GM12873 (cell line): ENCODE results near the gene DISP3.

Source experiments
- CTCF ChIP-seq: IDR thresholded peaks from 2 replicates; pipeline ENCODE4 v1.5.1; 2012; ENCODE audit warnings: low read depth, mild to moderate bottlenecking, moderate library complexity, low read length, control low read depth; ENCODE audit not compliant: insufficient read depth; ENCODE audit errors: missing control alignments

Gene DISP3

GRCh38 chr1:11434926-11435325 lies 44.0 kb upstream of the DISP3 start:
- no peak for TF ChIP-seq CTCF

- no peak for TF ChIP-seq CTCF
Observed at GRCh38 chr1:11438996-11439395, 40.0 kb upstream of the DISP3 start.

GRCh38 chr1:11441211-11441952 lies 37.6 kb upstream of the DISP3 start:
- TF ChIP-seq CTCF: no peak

- TF ChIP-seq CTCF: no peak
Observed at GRCh38 chr1:11443043-11443442, 35.9 kb upstream of the DISP3 start.

- TF ChIP-seq CTCF: no peak
Observed at GRCh38 chr1:11443961-11444658, 34.8 kb upstream of the DISP3 start.

- TF ChIP-seq CTCF: no peak
Observed at GRCh38 chr1:11444907-11445306, 34.0 kb upstream of the DISP3 start.

- no peak for TF ChIP-seq CTCF
Observed at GRCh38 chr1:11447903-11448302, 31.1 kb upstream of the DISP3 start.
